Left kidney (tissue), 2 donors: Measurements from ENCODE around the gene PHF2. TPM values are rescaled to one million over a fixed set of nuclear protein-coding genes. Genes with fewer than 3 reads are reported as not detected.

ENCODE experiments used
- DNase-seq: peaks from one replicate; pipeline ENCODE4 v3.0.0-alpha.2; 2013
- polyA plus RNA-seq: library from polyadenylated mRNA; unstranded; fragments of 120-200 nt; gene quantifications from one replicate; pipeline ENCODE4 v1.2.1, GENCODE V29; 2013; ENCODE audit not compliant: insufficient read length

PHF2 gene
- polyA plus RNA-seq, 1 donor, result 37.8 TPM

- no peak for DNase-seq
Observed at GRCh38 chr9:93624977-93625376, 48.6 kb downstream of the PHF2 start.

- no peak for DNase-seq
Observed at GRCh38 chr9:93629920-93630319, 53.5 kb downstream of the PHF2 start.

GRCh38 chr9:93630806-93631411 lies 54.5 kb downstream of the PHF2 start:
- no peak for DNase-seq

- DNase-seq, result no peak
Observed at GRCh38 chr9:93633492-93634221, 57.3 kb downstream of the PHF2 start.

- DNase-seq, result no peak
Observed at GRCh38 chr9:93634311-93635185, 58.2 kb downstream of the PHF2 start.

GRCh38 chr9:93635186-93636107 lies 59.1 kb downstream of the PHF2 start:
- DNase-seq, result no peak

- no peak for DNase-seq
Observed at GRCh38 chr9:93636172-93636661, 59.8 kb downstream of the PHF2 start.

- DNase-seq, result no peak
Observed at GRCh38 chr9:93636667-93637066, 60.3 kb downstream of the PHF2 start.

GRCh38 chr9:93637886-93638285 lies 61.5 kb downstream of the PHF2 start:
- DNase-seq, result no peak

- DNase-seq, result no peak
Observed at GRCh38 chr9:93640027-93640426, 63.6 kb downstream of the PHF2 start.

- no peak for DNase-seq
Observed at GRCh38 chr9:93642961-93643360, 66.6 kb downstream of the PHF2 start.

- no peak for DNase-seq
Observed at GRCh38 chr9:93644397-93645088, 68.2 kb downstream of the PHF2 start.

GRCh38 chr9:93645149-93645889 lies 68.9 kb downstream of the PHF2 start:
- no peak for DNase-seq

- no peak for DNase-seq
Observed at GRCh38 chr9:93645921-93646639, 69.7 kb downstream of the PHF2 start.

GRCh38 chr9:93646640-93647178 lies 70.3 kb downstream of the PHF2 start:
- DNase-seq, result no peak

GRCh38 chr9:93648181-93648580 lies 71.8 kb downstream of the PHF2 start:
- DNase-seq, result no peak

GRCh38 chr9:93648836-93649235 lies 72.5 kb downstream of the PHF2 start:
- DNase-seq, result no peak

- DNase-seq, result no peak
Observed at GRCh38 chr9:93649610-93650261, 73.4 kb downstream of the PHF2 start.

GRCh38 chr9:93650448-93650847 lies 74.1 kb downstream of the PHF2 start:
- no peak for DNase-seq
